Activated CD8-positive, alpha-beta memory T cell treated with anti-CD3 and anti-CD28 coated beads, Interleukin-2, amount 50 U/mL, for 1 hour (primary cell): ENCODE data around the gene BCAP31.

Experiments
- DNase-seq: peaks from one replicate; pipeline ENCODE4 v3.0.0-alpha.2; 2020; ENCODE audit errors: extremely low read depth

BCAP31 gene

DNA sequence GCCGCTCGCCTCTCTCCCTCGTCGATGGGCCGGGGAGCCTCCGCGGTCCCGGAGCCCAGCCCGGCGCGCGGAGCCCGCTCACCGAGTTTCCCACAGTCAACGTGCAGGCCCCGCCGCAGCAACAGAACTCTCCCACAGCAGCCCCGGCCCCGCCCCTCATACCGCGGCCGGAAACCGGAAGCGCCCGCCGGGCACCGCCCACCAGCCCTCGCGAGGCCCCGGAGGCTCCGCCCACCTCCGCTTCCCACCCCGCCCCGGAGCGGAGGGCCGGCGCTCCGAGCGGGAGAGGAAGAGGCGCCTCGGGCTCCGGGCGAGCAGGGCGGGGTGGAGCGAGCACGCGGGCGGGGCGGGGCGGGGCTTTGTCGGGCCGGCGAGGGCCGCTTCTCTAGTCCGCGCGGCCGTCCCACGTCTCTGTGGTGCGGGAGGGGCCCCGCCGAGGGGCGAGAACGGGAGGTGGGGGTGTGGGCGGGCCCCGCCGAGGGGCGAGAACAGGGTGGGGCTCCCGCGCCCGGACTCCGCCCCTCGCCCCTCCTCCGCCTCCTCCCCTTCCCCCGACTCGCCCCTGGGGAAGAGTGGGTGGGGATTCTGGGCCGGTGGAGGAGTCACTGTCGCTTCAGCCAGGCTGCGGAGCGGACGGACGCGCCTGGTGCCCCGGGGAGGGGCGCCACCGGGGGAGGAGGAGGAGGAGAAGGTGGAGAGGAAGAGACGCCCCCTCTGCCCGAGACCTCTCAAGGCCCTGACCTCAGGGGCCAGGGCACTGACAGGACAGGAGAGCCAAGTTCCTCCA, at the start of gene BCAP31, which contains the start of gene ABCD1:
Gene BCAP31 (minus strand): TSS at position 136 of the 787 bp plus-strand sequence. CDS start 1,143 bp downstream, outside the sequence.
Gene ABCD1 (plus strand): TSS at position 605 of the 787 bp plus-strand sequence. CDS start 411 bp downstream, outside the sequence.
- peak; percentile 47 for DNase-seq

DNA sequence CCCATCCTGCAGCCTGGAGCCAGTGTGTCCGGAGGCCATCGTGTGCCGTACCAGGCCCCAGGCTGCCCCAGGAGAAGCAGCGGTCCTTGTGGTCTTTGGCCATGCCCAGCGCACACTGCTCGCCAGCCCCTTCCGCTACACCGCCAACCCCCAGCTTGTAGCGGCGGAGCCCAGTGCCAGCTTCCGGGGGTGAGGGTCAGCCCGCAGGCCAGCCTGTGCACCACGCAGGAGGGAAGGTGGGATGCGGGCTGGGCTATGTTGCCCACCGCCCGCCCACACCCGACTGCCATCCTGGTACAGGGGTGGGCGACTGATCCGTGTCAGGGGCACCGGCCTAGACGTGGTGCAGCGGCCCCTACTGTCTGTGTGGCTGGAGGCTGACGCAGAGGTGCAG, 49.0 kb upstream of the BCAP31 start:
- no peak for DNase-seq

DNA sequence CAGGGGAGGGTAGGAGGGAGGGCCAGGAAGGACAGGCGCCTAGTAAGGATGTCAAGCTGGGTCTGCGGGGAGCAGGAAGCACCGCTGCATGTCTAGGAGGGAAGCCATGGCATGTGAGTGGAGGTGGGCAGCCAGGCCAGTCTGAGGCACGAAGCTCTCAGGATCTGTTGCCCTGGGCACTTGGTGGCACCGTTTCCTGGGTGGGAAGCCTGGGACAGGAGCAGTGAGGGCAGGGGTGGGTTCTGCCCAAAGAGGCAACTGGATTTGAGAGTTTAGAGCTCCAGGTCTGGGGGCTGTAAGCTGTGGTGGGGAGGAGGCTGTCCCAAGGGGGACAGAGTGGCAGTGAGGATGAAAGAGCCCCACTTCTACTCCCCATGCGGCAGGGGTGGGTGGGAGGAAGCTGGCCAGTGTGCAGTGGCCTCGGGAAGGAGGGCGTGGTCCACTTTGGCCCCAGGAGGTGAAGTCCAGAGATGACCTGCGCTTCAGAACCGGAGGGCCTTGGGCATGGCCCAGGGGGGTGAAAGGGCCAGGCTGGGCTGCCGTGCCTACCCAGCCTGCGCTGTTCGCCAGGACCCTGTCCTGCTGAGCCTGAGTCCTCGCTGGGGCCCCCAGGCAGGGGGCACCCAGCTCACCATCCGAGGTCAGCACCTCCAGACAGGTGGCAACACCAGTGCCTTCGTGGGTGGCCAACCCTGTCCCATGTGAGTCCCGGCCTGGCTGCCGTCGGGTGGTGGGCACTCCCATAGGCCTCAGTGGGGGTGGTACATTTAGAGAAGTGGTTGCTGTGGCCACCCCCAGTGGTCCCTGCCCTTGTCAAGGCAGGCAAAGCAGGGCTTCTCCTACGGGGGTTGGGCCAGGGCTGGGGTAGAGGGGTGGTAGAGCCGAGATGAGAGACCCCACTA, 48.4 kb upstream of the BCAP31 start:
- DNase-seq = no peak

DNA sequence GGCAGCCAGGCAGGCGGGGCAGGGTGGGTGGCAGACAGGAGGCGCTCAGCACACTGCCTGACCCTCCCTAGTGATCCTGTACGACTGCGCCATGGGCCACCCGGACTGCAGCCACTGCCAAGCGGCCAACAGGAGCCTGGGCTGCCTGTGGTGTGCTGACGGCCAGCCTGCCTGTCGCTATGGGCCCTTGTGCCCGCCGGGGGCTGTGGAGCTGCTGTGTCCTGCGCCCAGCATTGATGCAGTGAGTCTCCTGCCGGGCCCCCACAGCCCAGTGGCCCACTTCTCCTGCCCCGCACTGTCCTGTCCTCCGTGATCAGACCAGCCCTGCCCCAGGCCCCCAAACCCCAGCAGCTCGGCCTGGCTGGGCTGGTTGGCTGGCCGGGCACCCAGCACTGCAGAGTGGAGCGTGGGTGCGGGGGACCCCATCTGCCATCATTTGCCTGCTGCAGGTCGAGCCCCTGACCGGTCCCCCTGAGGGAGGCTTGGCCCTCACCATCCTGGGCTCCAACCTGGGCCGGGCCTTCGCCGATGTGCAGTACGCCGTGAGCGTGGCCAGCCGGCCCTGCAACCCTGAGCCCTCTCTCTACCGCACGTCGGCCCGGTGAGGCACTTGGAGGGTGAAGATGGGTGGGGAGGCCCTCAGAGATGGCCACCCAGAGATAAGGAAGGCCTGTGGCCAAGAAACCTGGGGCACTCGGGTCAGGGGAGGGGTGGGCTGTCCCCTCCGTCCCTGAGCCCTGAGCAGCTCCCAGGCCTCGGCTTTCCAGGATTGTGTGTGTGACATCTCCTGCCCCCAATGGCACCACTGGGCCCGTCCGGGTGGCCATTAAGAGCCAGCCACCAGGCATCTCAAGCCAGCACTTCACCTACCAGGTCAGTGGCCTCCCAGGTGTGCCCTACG, 47.5 kb upstream of the BCAP31 start:
- DNase-seq = no peak

DNA sequence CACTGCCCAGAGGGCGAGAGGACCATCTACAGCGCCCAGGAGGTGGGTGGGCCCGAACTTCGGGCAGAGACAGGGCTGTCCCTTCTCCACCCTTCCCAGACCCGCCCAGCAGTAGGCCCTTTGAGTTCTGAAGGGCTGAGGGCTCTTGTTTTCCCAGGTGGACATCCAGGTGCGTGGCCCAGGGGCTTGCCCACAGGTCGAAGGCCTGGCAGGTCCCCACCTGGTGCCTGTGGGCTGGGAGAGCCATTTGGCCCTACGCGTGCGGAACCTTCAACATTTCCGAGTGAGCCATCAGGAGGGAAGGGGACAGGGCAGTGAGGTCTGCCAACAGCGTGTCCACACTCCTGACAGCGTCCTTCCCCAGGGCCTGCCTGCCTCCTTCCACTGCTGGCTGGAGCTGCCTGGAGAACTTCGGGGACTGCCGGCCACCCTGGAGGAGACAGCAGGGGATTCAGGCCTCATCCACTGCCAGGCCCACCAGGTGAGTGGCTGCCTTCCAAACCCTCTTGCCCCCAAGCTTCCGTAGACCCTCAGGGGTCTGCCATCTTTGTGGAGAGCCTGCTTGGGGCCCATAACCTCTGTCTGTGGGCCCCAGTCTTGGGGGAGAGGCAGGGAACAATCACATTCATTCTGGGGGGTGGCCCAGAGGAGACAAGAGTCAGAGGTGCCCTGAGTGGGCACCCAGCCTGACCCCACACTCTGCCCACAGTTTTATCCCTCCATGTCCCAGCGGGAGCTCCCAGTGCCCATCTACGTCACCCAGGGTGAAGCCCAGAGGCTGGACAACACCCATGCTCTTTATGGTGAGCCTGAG, 46.6 kb upstream of the BCAP31 start:
- no peak for DNase-seq

DNA sequence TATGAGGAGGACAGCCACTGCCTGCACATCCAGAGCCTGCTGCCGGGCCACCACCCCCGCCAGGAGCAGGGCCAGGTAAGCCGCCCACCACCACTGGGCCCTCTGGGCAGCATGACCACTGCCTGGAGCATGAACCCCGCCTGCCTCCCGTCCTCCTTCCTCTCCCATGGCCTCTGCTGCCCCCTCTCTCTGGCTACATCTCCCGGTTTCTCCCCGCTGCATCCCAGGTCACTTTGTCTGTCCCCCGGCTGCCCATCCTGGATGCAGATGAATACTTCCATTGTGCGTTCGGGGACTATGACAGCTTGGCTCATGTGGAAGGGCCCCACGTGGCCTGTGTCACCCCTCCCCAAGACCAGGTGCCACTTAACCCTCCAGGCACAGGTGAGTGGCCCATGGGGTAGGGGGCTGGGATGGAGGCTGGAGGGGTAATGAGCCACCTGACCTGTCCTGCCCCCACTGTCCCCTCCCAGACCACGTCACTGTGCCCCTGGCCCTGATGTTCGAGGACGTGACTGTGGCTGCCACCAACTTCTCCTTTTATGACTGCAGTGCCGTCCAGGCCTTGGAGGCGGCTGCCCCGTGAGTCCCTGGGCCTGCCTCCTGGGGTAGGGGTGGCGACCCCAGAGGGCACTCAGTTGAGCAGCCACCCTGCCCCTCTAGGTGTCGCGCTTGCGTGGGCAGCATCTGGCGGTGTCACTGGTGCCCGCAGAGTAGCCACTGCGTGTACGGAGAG, 45.8 kb upstream of the BCAP31 start:
- DNase-seq = no peak

DNA sequence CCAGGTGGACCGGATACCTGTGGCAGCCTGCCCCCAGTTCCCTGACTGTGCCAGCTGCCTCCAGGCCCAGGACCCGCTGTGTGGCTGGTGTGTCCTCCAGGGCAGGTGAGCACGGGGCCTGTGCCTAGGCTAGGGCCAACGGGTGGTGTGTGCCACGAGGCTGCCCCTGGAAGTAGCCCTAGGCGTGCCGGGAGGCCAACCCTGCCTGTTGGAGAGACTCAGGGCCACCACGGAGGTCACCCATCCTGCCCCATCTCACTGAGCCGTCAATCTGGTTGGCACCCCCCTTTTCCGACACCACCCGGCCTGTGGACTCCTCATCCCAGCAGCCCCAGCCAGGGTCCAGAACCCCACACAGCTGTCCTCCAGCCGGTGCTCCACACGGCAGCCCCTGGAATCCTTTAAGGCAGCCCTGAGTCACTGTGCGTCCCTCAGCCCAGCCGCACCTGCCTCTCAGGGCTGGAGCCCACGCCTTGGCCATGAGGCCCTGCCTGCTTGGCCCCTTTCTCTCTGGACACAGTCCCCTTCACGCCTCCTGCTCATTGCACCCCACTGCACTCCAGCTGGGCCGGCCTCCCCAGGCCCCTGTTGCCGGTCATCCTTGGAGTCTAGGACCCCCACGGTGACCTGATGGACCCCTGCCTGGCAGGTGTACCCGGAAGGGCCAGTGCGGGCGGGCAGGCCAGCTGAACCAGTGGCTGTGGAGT, 45.1 kb upstream of the BCAP31 start:
- no peak for DNase-seq

DNA sequence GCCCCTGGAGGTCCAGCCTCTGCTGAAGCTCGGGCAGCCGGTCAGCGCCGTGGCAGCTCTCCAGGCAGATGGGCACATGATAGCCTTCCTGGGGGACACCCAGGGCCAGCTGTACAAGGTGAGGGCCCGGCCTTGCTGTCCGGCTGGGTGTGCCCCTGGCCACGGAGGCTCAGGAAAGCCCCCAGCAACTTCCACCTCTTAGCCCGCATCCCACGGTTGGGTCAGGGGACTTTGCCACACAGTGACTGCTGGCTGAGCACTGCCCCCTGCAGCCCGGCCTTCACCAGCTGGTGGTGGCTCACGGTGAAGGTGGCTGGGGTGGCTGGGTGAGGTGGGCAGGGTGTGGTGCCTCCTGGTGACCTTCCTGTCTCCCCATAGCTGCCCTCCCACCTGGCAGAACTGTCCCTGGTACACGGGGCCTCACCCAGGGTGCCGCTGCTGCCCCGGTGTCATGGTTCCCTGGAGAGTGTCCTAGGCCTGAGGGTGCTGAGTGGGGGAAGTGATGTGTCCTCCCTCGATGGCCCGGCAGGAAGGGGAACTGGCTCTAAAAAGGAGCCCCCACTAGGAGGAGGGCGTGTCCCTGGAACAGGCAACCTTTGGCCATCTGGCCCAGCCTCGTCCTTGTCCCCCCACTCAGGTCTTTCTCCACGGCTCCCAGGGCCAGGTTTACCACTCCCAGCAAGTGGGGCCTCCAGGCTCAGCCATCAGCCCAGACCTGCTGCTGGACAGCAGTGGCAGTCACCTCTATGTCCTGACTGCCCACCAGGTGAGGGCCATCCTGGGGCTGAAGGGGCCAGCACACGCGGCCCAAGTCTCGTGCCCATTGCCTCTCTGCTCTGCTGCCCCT, 44.3 kb upstream of the BCAP31 start:
- no peak for DNase-seq

DNA sequence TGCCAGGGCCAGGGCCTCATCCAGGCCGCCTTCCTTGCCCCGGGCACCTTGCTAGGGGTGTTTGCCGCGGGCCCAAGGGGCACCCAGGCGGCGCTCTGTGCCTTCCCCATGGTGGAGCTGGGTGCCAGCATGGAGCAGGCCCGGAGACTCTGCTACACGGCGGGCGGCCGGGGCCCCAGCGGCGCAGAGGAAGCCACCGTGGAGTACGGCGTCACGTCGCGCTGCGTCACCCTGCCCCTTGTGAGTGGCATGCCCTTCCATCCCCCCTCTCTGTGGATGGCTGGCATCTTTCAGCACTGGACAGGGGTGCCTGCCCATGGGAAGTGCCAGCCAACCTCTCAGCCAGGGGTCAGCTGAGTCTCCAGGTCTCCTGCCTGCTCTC, 43.5 kb upstream of the BCAP31 start:
- DNase-seq = no peak

DNA sequence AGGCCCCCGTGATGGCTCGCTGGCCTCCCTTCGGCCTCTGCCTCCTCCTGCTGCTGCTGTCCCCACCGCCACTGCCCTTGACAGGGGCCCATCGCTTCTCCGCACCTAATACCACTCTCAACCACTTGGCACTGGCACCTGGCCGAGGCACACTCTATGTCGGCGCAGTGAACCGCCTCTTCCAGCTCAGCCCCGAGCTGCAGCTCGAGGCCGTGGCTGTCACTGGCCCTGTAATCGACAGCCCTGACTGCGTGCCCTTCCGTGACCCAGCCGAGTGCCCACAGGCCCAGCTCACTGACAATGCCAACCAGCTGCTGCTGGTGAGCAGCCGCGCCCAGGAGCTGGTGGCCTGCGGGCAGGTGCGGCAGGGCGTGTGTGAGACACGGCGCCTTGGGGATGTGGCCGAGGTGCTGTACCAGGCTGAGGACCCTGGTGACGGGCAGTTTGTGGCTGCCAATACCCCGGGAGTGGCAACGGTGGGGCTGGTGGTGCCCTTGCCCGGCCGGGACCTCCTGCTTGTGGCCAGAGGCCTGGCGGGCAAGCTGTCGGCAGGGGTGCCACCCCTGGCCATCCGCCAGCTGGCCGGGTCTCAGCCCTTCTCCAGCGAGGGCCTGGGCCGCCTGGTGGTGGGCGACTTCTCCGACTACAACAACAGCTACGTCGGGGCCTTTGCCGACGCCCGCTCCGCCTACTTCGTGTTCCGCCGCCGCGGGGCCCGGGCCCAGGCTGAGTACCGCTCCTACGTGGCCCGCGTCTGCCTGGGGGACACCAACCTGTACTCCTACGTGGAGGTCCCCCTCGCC, 42.9 kb upstream of the BCAP31 start:
- DNase-seq = no peak

DNA sequence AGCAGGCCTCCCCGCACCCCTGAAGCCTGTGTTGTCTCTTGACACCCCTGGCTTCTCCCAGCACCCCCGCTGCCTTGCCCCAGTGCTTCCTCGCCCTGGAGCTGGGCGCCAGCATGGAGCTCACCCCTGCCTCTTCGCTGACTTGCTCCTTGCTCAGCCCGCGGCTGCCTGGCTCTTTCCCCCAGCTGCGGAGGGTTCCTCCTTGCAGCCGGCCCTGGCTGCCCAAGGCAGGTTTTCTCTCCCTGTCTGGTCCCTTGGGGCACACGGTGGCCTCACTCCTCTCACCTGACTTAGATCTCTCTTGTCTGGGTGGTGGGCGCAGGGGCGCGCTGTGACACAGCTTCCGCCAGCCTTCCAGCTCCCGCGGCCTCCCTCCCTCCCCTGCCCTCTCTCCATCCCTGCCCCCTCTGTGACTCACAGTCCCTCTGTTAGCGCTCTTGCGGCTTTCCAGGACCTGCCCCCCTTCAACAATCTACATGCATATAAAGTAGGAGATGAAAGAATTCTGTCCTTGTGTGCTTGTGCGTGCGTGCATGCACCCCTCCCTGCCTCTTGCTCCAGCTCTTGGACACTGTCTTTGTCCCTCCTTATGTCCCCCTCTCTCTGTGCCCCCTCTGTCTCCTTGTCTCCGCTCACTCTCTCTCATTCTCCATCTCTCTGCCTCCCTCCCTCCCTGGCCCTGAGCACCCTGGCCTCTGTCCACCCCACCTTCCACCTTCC, 42.1 kb upstream of the BCAP31 start:
- DNase-seq = peak; percentile 18

DNA sequence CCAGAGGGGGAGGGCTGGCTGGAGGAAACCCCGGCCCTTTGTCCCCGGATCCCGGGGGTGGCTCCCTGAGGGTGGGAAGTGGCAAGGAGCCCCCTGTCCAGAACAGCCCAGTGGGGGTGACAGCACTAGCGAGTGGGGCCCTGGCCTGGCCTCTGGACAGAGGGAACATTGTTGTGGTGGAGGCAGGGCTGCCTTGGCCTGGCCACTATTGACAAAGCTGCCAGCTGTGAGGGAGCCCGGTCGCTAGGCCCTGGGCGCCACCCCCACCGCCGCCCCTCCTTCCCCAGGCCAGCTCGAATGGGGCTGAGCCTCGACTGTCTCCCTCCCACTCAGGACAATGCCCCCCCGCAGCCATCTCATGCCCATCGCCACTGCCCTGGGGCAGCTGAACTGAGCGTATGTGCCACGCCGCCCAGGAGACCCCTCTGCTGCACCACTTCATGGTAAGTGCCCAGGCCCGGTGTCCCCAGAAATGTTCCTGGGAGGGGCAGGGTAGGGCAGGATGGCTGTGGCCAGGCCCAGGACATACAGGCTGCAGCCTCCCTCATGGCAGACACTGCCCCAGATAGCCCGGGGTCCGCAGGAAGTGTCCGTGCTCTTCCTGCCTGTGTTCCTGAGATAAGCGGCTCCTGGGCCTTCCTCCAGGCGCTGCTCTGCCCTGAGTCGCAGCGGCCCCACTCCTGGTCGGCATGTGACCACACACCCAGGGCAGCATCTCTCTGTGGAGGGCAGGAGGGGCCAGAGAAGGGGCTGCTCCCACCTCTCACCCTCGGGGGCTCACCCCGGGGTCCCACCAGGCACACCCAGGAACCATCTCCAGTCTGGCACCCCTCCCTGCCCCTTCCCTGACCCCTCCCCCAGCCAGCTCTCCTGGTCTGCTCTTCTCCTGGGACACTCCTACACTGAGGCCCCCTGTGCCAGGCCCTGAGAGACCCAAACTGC, 41.2 kb upstream of the BCAP31 start:
- DNase-seq = no peak

DNA sequence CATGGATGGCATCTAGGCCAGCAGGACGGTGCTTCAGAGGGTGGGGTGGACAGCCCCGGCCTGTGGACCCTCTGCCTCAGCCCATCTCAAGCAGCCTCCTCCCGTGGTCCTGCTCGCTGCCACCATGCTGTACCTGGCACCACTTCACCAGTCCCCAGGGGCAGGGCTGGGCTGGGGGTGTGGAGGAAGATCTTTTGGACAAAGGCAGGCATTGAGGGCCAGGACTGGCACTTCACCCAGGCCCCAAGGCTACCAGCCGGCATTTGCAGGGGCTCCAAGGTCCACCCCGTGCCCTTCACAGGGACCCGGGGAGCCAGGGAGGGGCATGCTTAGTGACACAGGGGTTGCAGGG, 40.6 kb upstream of the BCAP31 start:
- no peak for DNase-seq

DNA sequence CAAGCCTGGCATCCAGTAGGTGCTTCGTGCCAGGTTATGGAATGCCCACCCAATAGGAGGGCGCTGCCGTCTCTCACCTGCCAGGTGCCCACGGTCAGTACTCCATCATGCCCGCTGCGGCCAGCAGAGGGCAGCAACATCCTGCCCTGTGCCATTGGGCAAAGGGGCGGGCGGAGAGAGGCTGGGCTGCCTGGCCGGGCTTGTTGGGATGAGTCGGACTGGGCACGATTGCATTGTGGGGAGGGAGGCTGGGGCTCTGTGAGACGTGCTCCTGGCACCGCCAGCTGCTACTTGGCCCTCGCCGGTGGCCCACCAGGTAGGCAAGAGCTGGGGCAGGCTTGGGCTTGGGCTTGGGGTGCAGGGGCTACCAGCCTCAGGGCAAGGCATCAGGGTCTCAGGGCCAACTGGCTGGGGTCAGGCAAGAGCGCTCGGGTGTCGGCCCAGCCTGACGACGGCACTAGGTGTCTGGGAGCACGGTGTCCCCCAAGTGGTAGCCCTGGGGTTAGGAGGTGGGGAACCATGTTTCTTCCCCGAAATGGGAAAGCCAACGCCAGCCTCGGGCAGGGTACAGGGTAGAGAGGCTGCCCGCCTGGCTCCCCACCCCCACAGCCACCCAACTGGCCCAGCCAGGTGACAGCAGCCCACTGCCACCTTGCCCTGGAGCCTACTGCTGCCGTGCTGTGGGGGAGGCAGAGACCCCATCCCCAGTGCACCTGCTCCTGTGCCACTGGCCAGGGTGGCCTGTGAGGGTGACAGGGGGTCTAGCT, 40.0 kb upstream of the BCAP31 start, which contains the start of gene PLXNB3:
Gene PLXNB3 (plus strand): TSS at position 261 of the 767 bp plus-strand sequence. CDS start 1,287 bp downstream, outside the sequence.
- peak; percentile 29 for DNase-seq

DNA sequence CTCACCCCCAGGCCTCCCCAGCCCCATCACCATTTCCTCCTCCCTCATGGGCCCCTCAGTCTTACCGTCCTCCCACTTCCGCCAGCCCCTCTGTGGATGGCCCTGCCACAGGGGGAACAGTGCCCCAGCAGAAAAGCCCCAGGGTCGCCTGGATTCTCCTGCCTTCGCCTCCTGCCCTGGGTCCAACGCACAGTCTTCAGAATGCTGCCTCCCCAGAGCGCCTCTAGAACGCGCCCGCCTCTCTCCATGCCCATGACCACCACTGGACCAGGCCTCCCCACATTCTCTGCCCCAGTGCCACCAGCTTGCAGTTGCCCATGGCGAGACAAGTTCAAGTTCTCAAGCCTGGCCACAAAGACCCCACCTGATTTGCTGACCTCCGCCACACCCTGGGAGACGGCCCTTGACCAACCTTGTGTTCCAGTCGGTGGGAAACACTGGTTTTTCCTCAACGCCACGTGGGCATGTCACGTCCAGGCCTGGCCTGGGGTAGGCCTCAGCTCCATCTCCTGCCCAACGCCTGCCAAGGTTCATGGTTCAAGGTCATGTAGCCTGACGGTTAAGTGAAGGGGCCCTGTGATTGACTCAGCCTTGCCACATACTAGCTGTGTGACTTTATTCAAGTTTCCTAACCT, 39.2 kb upstream of the BCAP31 start:
- no peak for DNase-seq
